Breast epithelium (tissue), 3 donors: ENCODE results near the gene PTPN1.

Experiments used
- CTCF ChIP-seq, 3 donors: fragments of 450-650 bp; IDR thresholded peaks; one replicate each; pipeline ENCODE4 v1.5.1; 2016 to 2017; ENCODE audit warnings: antibody characterized with exemption in 3 of 3, mild to moderate bottlenecking in 3 of 3, moderate library complexity in 3 of 3
- POLR2A ChIP-seq: fragments of 450-650 bp; IDR thresholded peaks from one replicate; pipeline ENCODE4 v1.6.1; 2016; ENCODE audit warnings: antibody characterized with exemption, mild to moderate bottlenecking, moderate library complexity
- POLR2AphosphoS5 ChIP-seq, 3 donors: sonication (generic); formaldehyde crosslinking; IDR thresholded peaks; one replicate each; pipeline ENCODE4 v1.6.1; 2017; ENCODE audit warnings: antibody characterized with exemption in 3 of 3

DNA sequence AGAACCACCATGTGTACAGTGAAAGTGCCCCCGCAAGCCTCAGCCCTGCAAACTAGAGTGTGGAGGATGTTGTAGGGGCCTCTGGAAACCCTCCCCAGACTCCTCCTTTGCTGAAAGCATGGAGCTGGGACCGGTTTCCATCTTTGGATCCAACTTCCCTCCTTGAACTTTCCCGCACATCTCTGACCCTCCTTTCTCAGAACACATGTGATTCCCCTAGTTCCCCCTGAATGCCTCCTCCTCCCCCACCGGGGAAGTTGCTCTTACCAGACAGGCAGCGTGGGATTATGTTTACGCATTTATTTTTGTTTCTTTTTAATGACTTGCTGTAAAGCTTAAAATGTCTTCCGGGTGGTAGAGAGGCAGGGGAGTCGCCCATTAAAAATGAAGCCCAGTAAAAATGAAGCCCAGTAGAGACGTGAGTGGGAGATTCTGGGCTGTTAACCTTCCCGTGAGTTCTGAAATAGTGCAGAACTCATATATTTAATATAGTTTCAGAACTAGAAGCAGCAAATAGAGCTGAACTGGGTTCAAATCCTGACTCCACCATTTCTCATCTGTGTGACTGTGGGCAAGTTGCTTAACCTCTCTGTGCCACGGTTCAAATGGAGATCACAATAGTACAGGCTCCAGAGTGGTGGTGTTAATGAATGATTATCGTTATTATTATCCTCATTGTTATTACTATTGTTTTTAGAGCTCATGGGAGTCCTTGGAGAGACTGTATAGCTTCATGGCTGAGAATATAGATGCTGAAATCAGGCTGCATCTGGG is 8.0 kb upstream of the PTPN1 start:
- TF ChIP-seq POLR2A (no peak), CTCF (IDR thresholded peaks at IDR 0.05) (no peak), POLR2AphosphoS5 (IDR thresholded peaks at IDR 0.05) (no peak)
